Neuronal stem cell (in vitro differentiated cells): ENCODE measurements around the gene SLC16A4.

Experiments used
- DNase-seq: peaks from one replicate; pipeline ENCODE4 v3.0.0-alpha.2; 2013; ENCODE audit warnings: low spot score
- H2AFZ ChIP-seq: one replicate; pipeline ENCODE4 v1.6.1; 2013; ENCODE audit warnings: mild to moderate bottlenecking, low read length, inconsistent platforms
- H2AK5ac ChIP-seq: 2 replicates; pipeline ENCODE4 v1.6.1; 2013; ENCODE audit warnings: low read depth, mild to moderate bottlenecking, inconsistent platforms, low read length, moderate library complexity, mixed read lengths
- H2BK120ac ChIP-seq: 2 replicates; pipeline ENCODE4 v1.6.1; 2013; ENCODE audit warnings: low read depth, mild to moderate bottlenecking, inconsistent platforms, low read length, moderate library complexity, mixed read lengths
- H2BK12ac ChIP-seq: one replicate; pipeline ENCODE4 v1.6.1; 2013; ENCODE audit warnings: low read length, inconsistent platforms
- H2BK15ac ChIP-seq: 2 replicates; pipeline ENCODE4 v1.6.1; 2013; ENCODE audit warnings: mild to moderate bottlenecking, low read length, inconsistent platforms, mixed read lengths
- H2BK5ac ChIP-seq: one replicate; pipeline ENCODE4 v1.6.1; 2013; ENCODE audit warnings: inconsistent platforms, mild to moderate bottlenecking, low read length, moderate library complexity
- H3K14ac ChIP-seq: one replicate; pipeline ENCODE4 v1.6.1; 2013; ENCODE audit warnings: low read length, inconsistent platforms
- H3K18ac ChIP-seq: 2 replicates; pipeline ENCODE4 v1.6.1; 2013; ENCODE audit warnings: low read length, inconsistent platforms
- H3K23ac ChIP-seq: 2 replicates; pipeline ENCODE4 v1.6.1; 2013; ENCODE audit warnings: low read depth, mild to moderate bottlenecking, mixed read lengths, low read length, inconsistent platforms; ENCODE audit not compliant: poor library complexity
- H3K27ac ChIP-seq: replicated peaks from 3 replicates; pipeline ENCODE4 v1.5.1; 2013; ENCODE audit warnings: low read length, inconsistent platforms
- H3K27me3 ChIP-seq, 3 experiments: 2 replicates each; pipeline ENCODE4 v1.6.1; 2013; ENCODE audit warnings: low read length in 3 of 3, mild to moderate bottlenecking in 2 of 3, inconsistent platforms in 1 of 3, low read depth in 1 of 3, mixed read lengths in 1 of 3, moderate library complexity in 1 of 3; ENCODE audit not compliant: control insufficient read depth in 3 of 3, insufficient read depth in 3 of 3
- H3K36me3 ChIP-seq, 2 donors: replicated peaks in 1 of 2; 2 replicates each; pipeline ENCODE4 v1.6.1; 2013; ENCODE audit warnings: low read length in 2 of 2; ENCODE audit not compliant: control insufficient read depth in 2 of 2, insufficient read depth in 2 of 2
- H3K4ac ChIP-seq: 2 replicates; pipeline ENCODE4 v1.6.1; 2013; ENCODE audit warnings: inconsistent platforms, mild to moderate bottlenecking, low read length, moderate library complexity
- H3K4me1 ChIP-seq, 2 donors: 1 replicate in 1 of 2; 2 replicates in 1 of 2; pipeline ENCODE4 v1.6.1; 2013; ENCODE audit warnings: low read length in 2 of 2, low read depth in 1 of 2; ENCODE audit not compliant: control insufficient read depth in 2 of 2, insufficient read depth in 1 of 2
- H3K4me2 ChIP-seq: one replicate; pipeline ENCODE4 v1.6.1; 2013; ENCODE audit warnings: mild to moderate bottlenecking, low read length, inconsistent platforms; ENCODE audit not compliant: insufficient read depth, poor library complexity, severe bottlenecking
- H3K4me3 ChIP-seq, 2 donors: 2 replicates each; pipeline ENCODE4 v1.5.1; 2013; ENCODE audit warnings: low read length in 2 of 2, mild to moderate bottlenecking in 2 of 2, inconsistent platforms in 1 of 2, moderate library complexity in 1 of 2
- H3K79me1 ChIP-seq: one replicate; pipeline ENCODE4 v1.6.1; 2013; ENCODE audit warnings: low read depth, mild to moderate bottlenecking, inconsistent platforms, low read length, moderate library complexity
- H3K9ac ChIP-seq: one replicate; pipeline ENCODE4 v1.6.1; 2013; ENCODE audit warnings: mild to moderate bottlenecking, low read depth, low read length, inconsistent platforms; ENCODE audit not compliant: poor library complexity
- H3K9me3 ChIP-seq, 2 donors: replicated peaks in 1 of 2; 2 replicates each; pipeline versions ENCODE3 to v1.6.1; 2013; ENCODE audit warnings: low read length in 2 of 2, mild to moderate bottlenecking in 2 of 2, inconsistent platforms in 1 of 2, low read depth in 1 of 2, mixed read lengths in 1 of 2, moderate library complexity in 1 of 2; ENCODE audit not compliant: control insufficient read depth in 2 of 2, insufficient read depth in 1 of 2
- H4K8ac ChIP-seq: one replicate; pipeline ENCODE4 v1.6.1; 2013; ENCODE audit warnings: low read depth, mild to moderate bottlenecking, inconsistent platforms, low read length, moderate library complexity
- H4K91ac ChIP-seq: one replicate; pipeline ENCODE4 v1.6.1; 2013; ENCODE audit warnings: low read length, low read depth, mild to moderate bottlenecking, inconsistent platforms; ENCODE audit not compliant: poor library complexity
- WGBS, 2 donors: extraction: QIAGEN DNeasy Blood & Tissue Kit; methylation state at CpG; one replicate each; pipeline ENCODE4 v1.1.7; 2013; ENCODE audit warnings: missing lambda C conversion rate in 2 of 2, mixed read lengths in 1 of 2; ENCODE audit not compliant: insufficient read length in 2 of 2, insufficient replicate concordance in 1 of 2; ENCODE audit errors: extremely low coverage in 2 of 2; 5-methylcytosine and 5-hydroxymethylcytosine counted together

The SLC16A4 gene

GRCh38 chr1:110361856-110362255 is 29.0 kb downstream of the SLC16A4 start:
- H3K36me3 ChIP-seq = peaks cover 6 to 97% of the 10 kb centered on the region in 2 donors

DNA sequence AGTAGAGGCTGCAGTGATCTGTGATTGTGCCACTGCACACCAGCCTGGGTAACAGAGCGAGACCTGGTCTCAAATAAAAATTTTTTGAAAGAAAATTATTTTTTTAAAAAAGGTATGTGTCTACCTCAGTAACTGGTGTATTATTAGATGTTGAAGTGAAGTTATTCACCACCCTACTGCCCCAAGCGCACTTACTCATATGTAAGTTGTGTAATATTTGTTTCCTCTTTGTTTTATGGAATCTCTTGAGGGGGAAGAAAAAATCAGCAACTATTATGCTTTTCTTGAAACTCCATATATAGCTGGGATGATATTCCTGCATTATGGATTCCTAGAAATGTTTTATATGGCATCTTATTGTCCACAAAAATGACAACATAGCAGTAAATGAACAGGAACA is 30.4 kb downstream of the SLC16A4 start:
- WGBS, 2 donors = no CpG with 5 or more reads among the region's 2 CpGs
- DNase-seq = no peak
- peaks cover 8 to 96% of the 10 kb centered on the region in 2 donors for H3K36me3 ChIP-seq
- no peak overlapping the region for H3K18ac ChIP-seq
- H2BK15ac ChIP-seq = no peak overlapping the region
- no peak overlapping the region for H4K91ac ChIP-seq
- no peak overlapping the region for H2AK5ac ChIP-seq
- no peak overlapping the region for H3K4me3 ChIP-seq
- no peak overlapping the region for H2AFZ ChIP-seq
- no peak overlapping the region for H3K4ac ChIP-seq
- H3K14ac ChIP-seq = no peak overlapping the region
- H3K9me3 ChIP-seq = peaks cover 0 to 3% of the 10 kb centered on the region in 2 donors
- no peaks in the 10 kb centered on the region for H3K4me1 ChIP-seq
- H4K8ac ChIP-seq = no peak overlapping the region
- H3K9ac ChIP-seq = no peak overlapping the region
- no peak overlapping the region for H3K27ac ChIP-seq
- no peaks in the 10 kb centered on the region for H3K27me3 ChIP-seq
- H2BK120ac ChIP-seq = no peak overlapping the region
- no peak overlapping the region for H3K4me2 ChIP-seq
- peaks cover 4% of the 10 kb centered on the region for H3K79me1 ChIP-seq
- no peak overlapping the region for H2BK12ac ChIP-seq
- H3K23ac ChIP-seq = no peak overlapping the region
- H2BK5ac ChIP-seq = no peak overlapping the region

More at GRCh38 chr1:110361856-110362255, 29.0 kb downstream of the SLC16A4 start:
- H2BK12ac ChIP-seq = no peak overlapping the region
- peaks cover 4% of the 10 kb centered on the region for H3K79me1 ChIP-seq
- H2AK5ac ChIP-seq = no peak overlapping the region
- no peaks in the 10 kb centered on the region for H3K4me1 ChIP-seq
- no peak overlapping the region for H3K4ac ChIP-seq
- no peak overlapping the region for H4K91ac ChIP-seq
- no peak overlapping the region for H2BK5ac ChIP-seq
- no peak overlapping the region for H3K23ac ChIP-seq
- no CpG with 5 or more reads among the region's 1 CpG for WGBS, 2 donors
- H3K18ac ChIP-seq = no peak overlapping the region
- H2BK15ac ChIP-seq = no peak overlapping the region
- no peak overlapping the region for H3K4me2 ChIP-seq
- no peaks in the 10 kb centered on the region for H3K27me3 ChIP-seq
- H3K27ac ChIP-seq = no peak overlapping the region
- no peak overlapping the region for H3K4me3 ChIP-seq
- no peak for DNase-seq
- H4K8ac ChIP-seq = no peak overlapping the region
- H2BK120ac ChIP-seq = no peak overlapping the region
- peaks cover 0 to 3% of the 10 kb centered on the region in 2 donors for H3K9me3 ChIP-seq
- H3K9ac ChIP-seq = no peak overlapping the region
- H2AFZ ChIP-seq = no peak overlapping the region
- no peak overlapping the region for H3K14ac ChIP-seq

DNA sequence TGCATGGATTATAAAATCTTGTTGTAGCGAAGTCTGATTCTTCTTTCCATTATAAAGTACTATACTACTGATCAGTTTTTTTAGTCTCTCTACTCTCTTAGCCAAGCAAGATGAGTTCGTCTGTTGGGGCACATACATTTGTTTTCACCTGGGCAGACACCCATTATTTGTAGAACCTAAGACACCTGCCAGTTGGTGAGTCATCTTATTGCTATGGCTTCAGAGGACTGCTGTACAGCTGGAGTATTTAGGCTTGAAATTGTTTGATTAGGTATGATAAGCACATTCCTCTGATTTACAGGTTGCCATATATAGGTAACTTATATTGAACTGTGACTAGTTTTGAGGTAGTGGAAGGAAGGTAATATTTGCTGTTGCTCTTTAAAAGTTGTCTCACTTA is 34.4 kb downstream of the SLC16A4 start:
- peaks cover 2 to 92% of the 10 kb centered on the region in 2 donors for H3K36me3 ChIP-seq
- H4K8ac ChIP-seq = no peak overlapping the region
- no peak overlapping the region for H3K4me3 ChIP-seq
- H2BK5ac ChIP-seq = no peak overlapping the region
- no peak overlapping the region for H2BK120ac ChIP-seq
- DNase-seq = no peak
- H4K91ac ChIP-seq = no peak overlapping the region
- WGBS, 2 donors = no CpG with 5 or more reads among the region's 2 CpGs
- no peak overlapping the region for H3K4ac ChIP-seq
- H3K18ac ChIP-seq = no peak overlapping the region
- H3K9ac ChIP-seq = no peak overlapping the region
- no peak overlapping the region for H2BK12ac ChIP-seq
- no peak overlapping the region for H3K27ac ChIP-seq
- no peak overlapping the region for H3K23ac ChIP-seq
- H3K4me1 ChIP-seq = no peaks in the 10 kb centered on the region
- H3K4me2 ChIP-seq = no peak overlapping the region
- H3K79me1 ChIP-seq = peaks cover 4% of the 10 kb centered on the region
- H2AFZ ChIP-seq = no peak overlapping the region
- H2BK15ac ChIP-seq = no peak overlapping the region
- no peak overlapping the region for H3K14ac ChIP-seq
- H3K9me3 ChIP-seq = no peaks in the 10 kb centered on the region
- no peaks in the 10 kb centered on the region for H3K27me3 ChIP-seq
- no peak overlapping the region for H2AK5ac ChIP-seq

DNA sequence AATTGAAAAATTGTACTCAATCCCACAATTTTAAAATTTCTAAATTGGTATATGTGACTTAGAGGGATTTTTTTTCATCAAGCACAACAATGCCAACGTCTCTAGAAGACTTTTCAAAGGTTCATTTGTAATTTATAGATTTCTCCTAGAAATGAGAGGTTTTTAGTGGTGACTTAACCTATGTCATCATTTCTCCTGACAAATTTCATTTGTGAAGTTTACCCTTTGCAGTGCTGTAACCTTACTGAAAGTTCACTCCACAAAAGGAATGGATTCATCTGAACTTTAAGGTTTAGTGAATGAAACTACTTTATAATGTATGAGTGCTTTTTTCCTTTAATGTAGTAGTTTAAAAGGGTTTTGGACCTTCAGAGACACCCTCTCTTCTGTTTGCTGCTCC is 35.5 kb downstream of the SLC16A4 start:
- Histone ChIP-seq H3K18ac (no peak overlapping the region), H4K91ac (no peak overlapping the region), H3K9ac (no peak overlapping the region), H3K14ac (no peak overlapping the region), H3K27me3 (no peaks in the 10 kb centered on the region), H2BK5ac (no peak overlapping the region), H3K79me1 (peaks cover 5% of the 10 kb centered on the region), H3K27ac (no peak overlapping the region), H2AK5ac (no peak overlapping the region), H3K4ac (no peak overlapping the region), H2BK15ac (no peak overlapping the region), H3K9me3 (no peaks in the 10 kb centered on the region), H4K8ac (no peak overlapping the region), H3K23ac (no peak overlapping the region), H3K4me3 (no peak overlapping the region), H3K4me2 (no peak overlapping the region), H3K36me3 (peaks cover 2 to 93% of the 10 kb centered on the region in 2 donors), H3K4me1 (peaks cover 0 to 1% of the 10 kb centered on the region in 2 donors), H2AFZ (no peak overlapping the region), H2BK12ac (no peak overlapping the region), H2BK120ac (no peak overlapping the region)
- no peak for DNase-seq
- WGBS, 2 donors = no CpG with 5 or more reads among the region's 1 CpG
